Stimulated activated effector memory CD8-positive, alpha-beta T cell treated with anti-CD3 and anti-CD28 coated beads, Interleukin-12 subunit alpha, Interleukin-12 subunit beta, amount 100 ng/mL, for 72 hours (primary cell): Measurements from ENCODE around the gene UQCRC1.

Experiments
- ATAC-seq: fragments of 150-1000 bp; cut with Tn5 transposase; 2 replicates; pipeline ENCODE4 v1.10.0; 2021
- DNase-seq, 2 donors: peaks; one replicate each; pipeline ENCODE4 v3.0.0; 2021 to 2022; ENCODE audit warnings: low spot score in 2 of 2
- H3K27ac Mint-ChIP-seq: one replicate; pipeline ENCODE4 v1.8.0; 2022; ENCODE audit warnings: mild to moderate bottlenecking, mixed read lengths
- H3K36me3 Mint-ChIP-seq: one replicate; pipeline ENCODE4 v1.8.0; 2022; ENCODE audit warnings: mild to moderate bottlenecking, mixed read lengths
- H3K4me1 Mint-ChIP-seq: one replicate; pipeline ENCODE4 v1.8.0; 2022; ENCODE audit warnings: mixed read lengths
- H3K4me3 Mint-ChIP-seq: one replicate; pipeline ENCODE4 v1.8.0; 2022; ENCODE audit warnings: mild to moderate bottlenecking, mixed read lengths
- H3K9me3 Mint-ChIP-seq: one replicate; pipeline ENCODE4 v1.8.0; 2022; ENCODE audit warnings: mixed read lengths

UQCRC1 gene

DNA sequence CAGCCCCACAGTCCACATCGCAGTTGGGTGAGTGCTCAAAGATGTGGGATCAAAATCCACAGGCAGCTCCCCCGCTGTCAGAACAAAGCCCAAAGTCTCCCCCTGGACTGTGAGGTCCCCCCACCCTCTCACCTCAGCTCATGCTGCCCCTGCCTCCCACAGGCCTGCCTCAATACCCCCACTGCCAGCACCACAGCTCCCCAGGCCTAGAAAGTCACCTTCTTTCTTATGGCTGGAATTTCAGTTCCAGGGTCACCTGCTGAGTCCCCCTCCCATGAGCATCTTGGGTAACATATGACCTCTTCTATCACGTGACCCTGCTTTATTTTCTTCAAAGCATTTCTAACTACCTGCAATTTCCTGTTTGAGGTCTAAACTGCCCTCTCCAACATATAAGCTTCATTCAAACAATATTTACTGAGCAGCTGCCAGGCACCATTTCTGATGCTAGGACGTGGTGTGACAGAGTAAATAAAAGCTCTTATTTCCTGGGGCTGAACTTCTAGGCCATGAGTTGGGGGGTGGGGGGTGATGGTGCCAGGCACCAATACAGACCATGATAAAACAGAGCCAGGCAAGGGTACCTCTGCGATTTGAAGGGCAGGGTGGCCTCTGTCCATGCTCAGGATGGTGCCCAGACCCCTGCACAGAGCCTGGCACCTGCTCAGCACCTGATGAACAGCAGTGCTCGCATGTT is 14.6 kb upstream of the UQCRC1 start:
- H3K36me3 Mint-ChIP-seq, result peaks cover 34% of the 10 kb centered on the region
- ATAC-seq (no peak), DNase-seq (no peak)
- peaks cover 7% of the 10 kb centered on the region for H3K4me1 Mint-ChIP-seq
- no peaks in the 10 kb centered on the region for H3K9me3 Mint-ChIP-seq
- H3K4me3 Mint-ChIP-seq, result no peak overlapping the region
- H3K27ac Mint-ChIP-seq, result peak overlapping the region; percentile 69

DNA sequence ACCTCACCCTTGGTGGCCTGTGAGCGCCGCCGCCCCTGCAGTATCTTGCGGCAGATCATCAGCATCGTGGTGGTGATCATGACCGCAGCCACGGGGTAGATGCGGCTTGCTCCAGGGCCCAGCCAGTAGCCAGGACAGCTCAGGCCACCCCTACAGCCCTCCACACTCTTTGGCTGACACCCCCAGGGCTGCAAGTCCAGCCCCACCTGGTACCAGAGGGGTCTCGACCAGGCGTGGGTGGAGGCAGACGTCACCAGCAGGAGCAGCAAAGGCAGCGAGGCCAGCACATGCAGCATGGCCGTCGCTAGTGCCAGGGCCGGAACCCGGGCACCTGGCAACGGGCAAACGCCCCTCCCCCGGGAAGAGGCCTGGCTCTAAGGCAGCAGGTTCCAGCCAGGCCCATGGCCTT is 12.0 kb upstream of the UQCRC1 start, which contains the start of gene TMEM89:
TMEM89 (minus strand) TSS at position 309 of the 409 bp plus-strand sequence; CDS start at position 296, 13 bp downstream.
- DNase-seq (no peak), ATAC-seq (no peak)
- peaks cover 7% of the 10 kb centered on the region for H3K9me3 Mint-ChIP-seq
- H3K4me3 Mint-ChIP-seq, result no peak within 1 kb of the TSS
- no peak within 1 kb of the TSS for H3K27ac Mint-ChIP-seq
- H3K4me1 Mint-ChIP-seq, result no peaks in the 10 kb centered on the region
- peaks cover 12% of the 10 kb centered on the region for H3K36me3 Mint-ChIP-seq

DNA sequence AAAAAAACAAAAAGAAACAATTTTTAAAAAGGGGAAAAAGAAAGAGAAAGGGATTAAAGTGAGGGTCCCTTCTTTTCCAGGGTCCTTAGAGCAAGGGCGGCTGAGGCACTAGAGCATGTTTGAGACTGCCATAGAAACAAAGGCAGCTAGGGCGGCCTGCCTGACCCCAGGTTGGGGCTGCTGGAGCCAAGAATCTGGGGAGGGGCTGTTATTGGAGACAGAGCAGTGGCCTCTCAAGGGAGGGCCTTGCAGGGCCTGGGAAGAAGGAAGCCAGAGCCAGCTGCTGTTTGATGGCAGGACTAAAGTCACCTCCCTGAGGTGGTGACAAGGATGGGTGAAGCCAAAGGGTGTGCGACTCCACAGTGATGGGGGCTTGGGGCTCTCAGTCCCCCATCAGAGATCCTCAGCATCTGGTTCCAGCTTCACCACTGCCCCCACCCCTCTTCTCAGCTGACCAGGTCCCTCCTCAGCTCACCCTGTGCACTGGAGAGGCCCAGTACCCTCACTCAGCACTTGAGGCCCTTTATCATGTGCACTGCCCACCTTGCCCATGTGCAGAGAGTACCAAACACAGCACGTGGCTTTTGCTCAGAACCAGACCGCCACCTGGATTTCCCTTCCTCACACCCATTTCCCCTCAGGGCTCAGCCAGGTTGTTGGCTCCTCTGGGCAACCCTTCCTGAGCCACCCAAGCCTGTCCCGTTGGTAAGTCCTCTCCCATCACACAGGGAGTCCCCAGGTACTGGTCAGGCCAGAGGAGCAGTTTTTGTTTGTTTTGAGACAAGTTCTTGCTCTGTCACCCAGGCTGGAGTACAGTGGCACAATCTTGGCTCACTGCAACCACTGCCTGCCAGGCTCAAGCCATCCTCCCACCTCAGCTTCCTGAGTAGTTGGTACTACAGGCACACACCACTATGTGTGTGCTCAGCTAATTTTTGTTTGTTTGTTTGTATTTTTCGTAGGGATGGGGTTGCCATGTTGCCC is 10.4 kb upstream of the UQCRC1 start:
- Mint-ChIP-seq H3K4me1 (no peaks in the 10 kb centered on the region), H3K4me3 (no peak overlapping the region), H3K36me3 (no peaks in the 10 kb centered on the region), H3K27ac (peak overlapping the region; percentile 55), H3K9me3 (peaks cover 7% of the 10 kb centered on the region)
- ATAC-seq (peak; percentile 26), DNase-seq (no peak)

DNA sequence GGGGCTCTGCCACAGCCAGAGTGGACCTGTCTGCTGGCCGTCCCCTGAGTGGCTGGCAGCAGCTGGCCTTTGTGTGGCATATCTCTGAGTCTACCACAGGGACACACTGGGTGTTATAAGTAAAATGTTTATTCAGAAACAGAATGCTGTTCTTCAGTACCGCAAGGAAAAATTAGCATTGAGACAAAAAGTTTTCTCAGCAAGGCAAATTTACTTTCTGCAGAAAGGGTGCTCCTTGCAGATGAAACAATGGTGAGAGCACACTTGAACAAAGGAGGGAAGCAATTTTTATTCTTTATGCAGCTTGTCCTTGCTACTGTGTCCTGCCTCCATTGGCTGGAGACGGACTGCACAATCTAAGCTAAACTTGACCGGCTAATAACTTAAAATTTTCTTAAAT is 8.1 kb upstream of the UQCRC1 start:
- Mint-ChIP-seq H3K4me1 (peaks cover 12% of the 10 kb centered on the region), H3K9me3 (peaks cover 7% of the 10 kb centered on the region), H3K36me3 (no peaks in the 10 kb centered on the region), H3K4me3 (no peak overlapping the region), H3K27ac (no peak overlapping the region)
- DNase-seq (no peak), ATAC-seq (no peak)

DNA sequence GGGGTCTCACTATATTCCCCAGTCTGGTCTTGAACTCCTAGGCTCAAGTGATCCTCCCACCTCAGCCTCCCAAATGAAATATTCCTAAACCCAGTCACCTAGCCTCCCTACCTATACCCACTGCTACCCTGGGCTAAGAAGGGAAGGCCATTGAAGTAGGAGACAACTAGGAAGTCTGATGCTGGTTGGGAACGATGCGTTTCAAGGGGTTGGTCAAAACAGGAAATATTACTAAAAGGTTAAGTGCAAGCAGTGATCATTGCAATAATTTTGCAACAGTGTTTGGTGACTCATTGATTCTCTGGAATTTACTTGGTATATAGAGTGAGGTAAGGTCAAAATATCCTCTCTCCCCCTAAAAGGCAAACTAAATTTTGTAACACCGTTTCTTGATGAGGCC is 4.6 kb upstream of the UQCRC1 start:
- peaks cover 7% of the 10 kb centered on the region for H3K9me3 Mint-ChIP-seq
- peaks cover 9% of the 10 kb centered on the region for H3K36me3 Mint-ChIP-seq
- H3K4me3 Mint-ChIP-seq, result peak overlapping the region; percentile 11
- ATAC-seq (peak; percentile 68), DNase-seq (peak in 1 of 2 donors; percentile 60)
- peaks cover 18% of the 10 kb centered on the region for H3K4me1 Mint-ChIP-seq
- H3K27ac Mint-ChIP-seq, result peak overlapping the region; percentile 90

DNA sequence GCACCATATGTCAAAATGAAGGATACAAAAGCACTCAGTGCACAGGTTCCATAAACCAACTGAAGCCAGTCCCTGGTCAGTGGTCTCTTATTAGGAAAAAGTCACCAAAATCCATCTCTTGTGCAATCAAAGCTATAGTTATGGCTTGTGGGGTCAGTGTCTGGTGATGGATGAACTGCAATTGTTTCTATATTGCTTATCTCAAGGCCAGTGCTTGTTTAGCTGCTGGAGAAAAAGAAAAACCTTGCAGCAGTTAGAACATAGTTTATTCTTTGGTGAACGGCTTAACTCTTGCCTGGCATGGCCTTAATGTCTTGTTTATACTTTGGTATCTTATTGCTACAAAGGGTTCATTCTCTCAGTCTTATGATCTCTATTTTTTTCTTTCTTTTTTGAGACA is 2.9 kb upstream of the UQCRC1 start:
- ATAC-seq (no peak), DNase-seq (no peak)
- H3K36me3 Mint-ChIP-seq, result peaks cover 25% of the 10 kb centered on the region
- peak overlapping the region; percentile 87 for H3K27ac Mint-ChIP-seq
- peaks cover 3% of the 10 kb centered on the region for H3K9me3 Mint-ChIP-seq
- H3K4me3 Mint-ChIP-seq, result no peak overlapping the region
- peaks cover 27% of the 10 kb centered on the region for H3K4me1 Mint-ChIP-seq

DNA sequence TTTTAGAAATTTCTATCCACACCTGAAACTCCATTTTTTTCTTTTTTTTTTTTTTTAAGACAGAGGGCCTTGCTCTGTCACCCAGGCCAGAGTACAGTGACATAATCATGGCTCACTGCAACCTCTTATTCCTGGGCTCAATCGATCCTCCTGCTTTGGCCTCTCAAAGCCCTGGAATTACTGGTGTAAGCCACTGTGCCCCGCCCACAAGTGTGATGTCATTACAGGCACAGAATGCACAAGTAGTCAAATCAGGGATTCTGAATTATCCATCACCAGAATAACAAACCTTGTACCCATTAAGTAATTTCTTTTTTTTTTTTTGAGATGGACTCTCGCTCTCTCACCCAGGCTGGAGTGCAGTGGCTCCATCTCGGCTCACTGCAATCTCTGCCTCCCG is 1.9 kb downstream of the UQCRC1 start:
- ATAC-seq, result no peak
- H3K9me3 Mint-ChIP-seq, result no peaks in the 10 kb centered on the region
- H3K36me3 Mint-ChIP-seq, result peaks cover 73% of the 10 kb centered on the region
- no peak overlapping the region for H3K27ac Mint-ChIP-seq
- no peak overlapping the region for H3K4me3 Mint-ChIP-seq
- no peak for DNase-seq
- peaks cover 14% of the 10 kb centered on the region for H3K4me1 Mint-ChIP-seq

DNA sequence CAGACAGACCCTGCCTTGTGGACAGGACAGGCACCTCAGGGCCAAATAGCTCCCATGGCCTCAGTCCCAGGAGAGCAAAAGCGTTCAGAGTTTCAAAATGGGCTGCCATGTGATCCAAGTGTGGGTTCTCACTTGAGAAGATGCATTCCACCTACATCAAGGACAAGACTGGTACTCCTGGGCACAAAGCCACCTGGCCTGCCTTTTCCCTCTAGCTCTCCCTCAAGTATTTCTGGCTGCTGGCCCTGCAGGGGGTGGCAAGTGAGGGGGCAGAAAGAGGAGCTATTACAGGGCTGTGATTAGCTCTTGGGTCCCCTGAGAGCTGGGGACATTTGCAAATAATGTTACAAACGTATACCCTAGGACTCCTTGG is 7.8 kb downstream of the UQCRC1 start:
- H3K4me3 Mint-ChIP-seq, result no peak overlapping the region
- H3K9me3 Mint-ChIP-seq, result no peaks in the 10 kb centered on the region
- ATAC-seq (no peak), DNase-seq (no peak)
- H3K4me1 Mint-ChIP-seq, result peaks cover 9% of the 10 kb centered on the region
- H3K36me3 Mint-ChIP-seq, result peaks cover 87% of the 10 kb centered on the region
- no peak overlapping the region for H3K27ac Mint-ChIP-seq

DNA sequence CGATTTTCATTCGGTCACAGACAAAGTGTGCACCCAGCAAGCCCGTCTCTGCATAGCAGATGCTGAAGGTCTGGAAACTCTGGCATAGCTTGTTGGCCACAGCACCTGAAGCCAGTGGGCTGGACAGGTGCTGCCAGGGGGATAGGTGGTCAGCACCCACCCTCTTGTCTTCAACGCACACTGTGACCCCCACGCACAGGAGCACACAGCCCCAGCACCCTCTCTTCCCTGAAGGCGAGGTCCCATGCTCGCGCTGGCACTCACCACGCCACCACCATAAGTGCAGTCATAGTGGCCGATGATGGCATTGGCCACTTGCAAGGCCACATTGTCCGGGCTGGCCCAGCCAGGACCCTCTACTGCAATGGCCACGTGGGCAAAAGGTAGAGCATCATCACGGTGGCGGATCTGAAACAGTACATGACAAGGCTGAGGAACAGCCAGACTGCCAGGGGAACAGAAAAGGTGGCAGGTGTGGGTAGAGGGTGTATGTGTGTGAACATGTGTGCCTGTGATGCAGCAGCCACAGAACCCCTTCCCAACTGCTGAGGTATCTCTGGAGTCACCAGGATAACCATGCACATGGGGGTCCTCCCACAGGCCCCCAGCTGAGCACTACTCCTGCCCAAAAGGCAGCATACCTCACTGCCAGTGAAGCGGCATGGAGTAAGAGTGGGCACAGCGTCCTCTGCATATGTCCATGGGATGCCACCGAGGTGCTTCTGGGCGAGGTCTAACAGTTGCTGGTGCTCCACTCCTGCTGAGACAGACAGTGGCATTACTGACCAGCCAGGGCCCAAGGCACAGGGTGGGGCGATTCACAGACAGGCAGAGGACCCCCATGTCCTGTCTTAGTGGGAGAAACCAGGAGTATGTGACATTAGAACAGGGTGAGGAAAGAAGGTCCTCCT is 8.5 kb downstream of the UQCRC1 start:
- Mint-ChIP-seq H3K4me3 (no peak overlapping the region), H3K36me3 (peaks cover 87% of the 10 kb centered on the region), H3K9me3 (no peaks in the 10 kb centered on the region), H3K4me1 (peaks cover 15% of the 10 kb centered on the region), H3K27ac (peak overlapping the region; percentile 71)
- ATAC-seq, result no peak
- DNase-seq, result no peak

DNA sequence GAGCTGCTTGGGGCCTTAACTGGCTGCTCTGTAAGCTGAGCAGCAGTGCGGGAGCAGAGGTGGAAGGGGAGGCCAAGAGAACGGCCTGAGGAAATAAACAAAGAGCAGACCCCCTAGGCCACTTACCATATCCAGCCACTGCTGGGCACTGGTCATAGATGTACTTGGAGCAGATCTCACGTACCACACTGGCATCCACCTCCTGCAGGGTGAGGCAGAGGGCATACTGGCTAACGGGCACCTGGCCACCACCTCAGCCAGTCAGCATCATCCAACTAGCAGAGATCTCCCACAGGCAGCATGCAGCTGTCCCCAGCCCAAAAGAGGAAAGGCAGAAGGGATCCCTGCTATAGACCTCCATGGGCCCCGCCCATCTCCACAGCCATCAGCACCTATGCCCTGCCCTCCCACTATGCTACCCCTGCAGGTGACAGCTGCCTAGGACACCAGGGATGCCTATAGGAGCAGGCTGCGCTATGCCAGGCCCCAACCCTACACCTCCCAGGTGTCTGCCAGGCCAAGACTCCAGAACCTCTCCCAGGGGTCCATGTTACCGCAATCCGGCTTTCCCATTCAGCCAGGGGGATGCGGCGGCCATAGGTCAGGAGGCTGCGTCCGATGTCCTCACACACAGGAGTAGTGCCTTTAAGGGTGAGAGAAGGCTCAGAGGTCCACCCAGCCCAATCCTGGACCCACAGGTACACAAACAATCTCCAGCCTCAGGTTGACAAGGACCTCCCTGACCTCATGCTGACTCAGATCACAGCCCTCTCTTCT is 9.7 kb downstream of the UQCRC1 start:
- no peak overlapping the region for H3K27ac Mint-ChIP-seq

DNA sequence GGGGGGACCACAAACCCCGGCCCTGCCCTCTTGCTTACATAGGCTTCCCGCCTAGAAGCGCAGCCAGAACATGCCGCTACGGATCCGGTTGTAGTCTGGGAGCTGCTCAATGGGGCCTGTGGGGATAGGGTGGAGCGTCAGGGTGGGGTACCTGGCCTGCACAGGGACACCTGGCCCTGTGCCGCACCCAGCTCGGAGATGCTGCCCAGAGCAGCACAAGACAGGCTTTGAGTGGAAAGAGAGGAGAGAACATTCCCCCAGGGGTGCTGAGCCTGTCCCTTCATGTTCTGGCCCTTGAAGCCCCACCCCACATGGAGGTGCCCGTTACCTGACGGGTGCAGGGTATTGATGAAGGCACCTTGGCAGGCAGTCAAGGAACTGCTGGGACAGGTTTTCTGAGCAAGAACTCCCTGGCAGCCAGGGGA is 10.4 kb downstream of the UQCRC1 start:
- DNase-seq, result no peak
- no peaks in the 10 kb centered on the region for H3K9me3 Mint-ChIP-seq
- no peak overlapping the region for H3K27ac Mint-ChIP-seq
- ATAC-seq, result no peak
- H3K4me3 Mint-ChIP-seq, result no peak overlapping the region
- peaks cover 72% of the 10 kb centered on the region for H3K36me3 Mint-ChIP-seq
- peaks cover 24% of the 10 kb centered on the region for H3K4me1 Mint-ChIP-seq

More for the DNA sequence above, 9.7 kb downstream of the UQCRC1 start:
- Mint-ChIP-seq H3K9me3 (no peaks in the 10 kb centered on the region), H3K4me3 (no peak overlapping the region), H3K36me3 (peaks cover 78% of the 10 kb centered on the region), H3K4me1 (peaks cover 20% of the 10 kb centered on the region)
- ATAC-seq (no peak), DNase-seq (no peak)

DNA sequence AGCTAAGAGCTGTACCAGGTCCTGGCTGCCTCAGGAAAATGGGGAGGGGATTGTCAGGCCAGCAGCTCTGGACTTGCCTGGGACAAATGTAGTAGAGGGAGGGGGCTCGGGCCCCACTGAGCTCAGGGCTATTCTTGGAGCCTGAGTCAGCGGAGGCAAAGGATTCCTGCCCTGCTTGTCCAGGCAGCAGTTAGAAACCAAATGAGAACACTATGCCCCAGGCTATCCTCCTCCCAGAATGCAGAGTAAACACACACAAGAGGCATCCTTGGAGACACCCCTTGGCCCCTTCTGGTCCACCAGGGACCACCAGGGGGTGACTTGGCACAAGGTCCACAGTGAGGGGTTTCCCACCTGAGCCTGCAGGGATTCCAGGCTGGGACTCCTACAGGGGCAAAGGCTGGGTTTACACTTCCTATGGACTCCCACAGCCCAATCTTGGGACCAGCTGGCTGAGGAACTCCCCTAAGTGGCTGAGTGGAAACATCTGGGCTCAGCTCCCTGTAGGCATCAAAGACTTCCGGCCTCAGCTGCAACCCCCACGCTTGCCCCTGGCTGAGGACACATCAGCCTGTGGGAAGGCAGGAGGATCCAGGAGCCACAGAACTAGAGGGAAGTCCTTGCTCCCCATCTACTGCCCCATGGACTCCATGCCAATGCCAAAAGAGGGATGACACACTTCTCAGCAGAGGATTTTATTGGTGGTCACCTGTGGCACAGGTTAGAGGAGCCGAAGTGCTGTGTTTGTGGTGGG is 10.9 kb downstream of the UQCRC1 start:
- DNase-seq, result no peak
- no peak overlapping the region for H3K4me3 Mint-ChIP-seq
- H3K9me3 Mint-ChIP-seq, result no peaks in the 10 kb centered on the region
- H3K27ac Mint-ChIP-seq, result no peak overlapping the region
- peaks cover 24% of the 10 kb centered on the region for H3K4me1 Mint-ChIP-seq
- ATAC-seq, result no peak
- H3K36me3 Mint-ChIP-seq, result peaks cover 66% of the 10 kb centered on the region

DNA sequence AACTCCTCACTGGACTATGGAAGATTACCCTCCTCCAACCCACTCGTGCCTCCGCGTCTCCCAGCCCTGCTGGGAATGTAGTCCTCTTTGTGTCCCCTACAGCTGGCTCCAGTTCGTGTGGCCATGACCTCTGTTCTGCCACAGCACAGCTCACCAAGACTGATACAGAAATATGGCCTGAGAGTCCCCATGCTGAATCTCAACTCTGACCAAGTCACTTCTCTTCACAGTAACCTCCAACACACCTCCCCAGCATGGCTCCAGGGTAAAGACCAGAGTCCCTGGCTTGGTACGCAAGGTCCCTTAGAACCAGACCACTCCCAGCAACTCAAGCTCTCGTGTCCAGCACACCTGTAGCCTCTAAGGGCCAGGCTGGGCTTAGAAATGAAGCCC is 12.0 kb downstream of the UQCRC1 start:
- peak overlapping the region; percentile 33 for H3K27ac Mint-ChIP-seq
- peaks cover 24% of the 10 kb centered on the region for H3K4me1 Mint-ChIP-seq
- peaks cover 55% of the 10 kb centered on the region for H3K36me3 Mint-ChIP-seq
- no peaks in the 10 kb centered on the region for H3K9me3 Mint-ChIP-seq
- DNase-seq (no peak), ATAC-seq (no peak)
- H3K4me3 Mint-ChIP-seq, result no peak overlapping the region
